H1 (cell line): ENCODE data around the gene SH3BP2. TPM values are rescaled to one million over a fixed set of nuclear protein-coding genes. Genes with fewer than 3 reads are reported as not detected.
A peak's percentile ranks its signal among the peaks of the same experiment; 100 is the strongest.

Experiments used
- CTCF ChIA-PET: fragments of 300-600 bp; sonication (Branson Sonifier 250); formaldehyde crosslinking; loops from one replicate; lab custom pipeline; 2021; ENCODE audit not compliant: partially characterized antibody; lab: Charles Lee
- POLR2A ChIA-PET: fragments of 300-600 bp; sonication (Branson Sonifier 250); formaldehyde crosslinking; loops from one replicate; lab custom pipeline; 2021; ENCODE audit warnings: inconsistent platforms; ENCODE audit not compliant: partially characterized antibody; lab: Charles Lee
- DNase-seq, 2 experiments: peaks; one replicate each; pipeline versions ENCODE4 v3.0.0 to v3.0.0-alpha.2; 2010 to 2022; ENCODE audit warnings: low spot score in 2 of 2, low read depth in 1 of 2, mixed read lengths in 1 of 2
- FAIRE-seq: peaks from 2 replicates; lab custom pipeline; 2011; peaks lifted over from hg19 to GRCh38; lab: Jason Lieb, UNC
- H2AFZ ChIP-seq: 2 replicates; pipeline ENCODE4 v1.8.1; 2012; ENCODE audit warnings: low read length, inconsistent platforms
- H2AK5ac ChIP-seq: 2 replicates; pipeline ENCODE4 v1.6.1; 2013; ENCODE audit warnings: low read depth, low read length
- H2BK120ac ChIP-seq: replicated peaks from 2 replicates; pipeline ENCODE3; 2013; ENCODE audit warnings: low read depth, low read length, inconsistent platforms
- H2BK12ac ChIP-seq: 2 replicates; pipeline ENCODE4 v1.6.1; 2013; ENCODE audit warnings: low read depth, low read length
- H2BK15ac ChIP-seq: 2 replicates; pipeline ENCODE4 v1.6.1; 2013; ENCODE audit warnings: low read length
- H2BK20ac ChIP-seq: 2 replicates; pipeline ENCODE4 v1.6.1; 2013; ENCODE audit warnings: low read length
- H2BK5ac ChIP-seq: 2 replicates; pipeline ENCODE4 v1.6.1; 2013; ENCODE audit warnings: low read depth, low read length
- H3K14ac ChIP-seq: 2 replicates; pipeline ENCODE4 v1.6.1; 2013; ENCODE audit warnings: inconsistent platforms; ENCODE audit not compliant: insufficient read length
- H3K18ac ChIP-seq: 2 replicates; pipeline ENCODE4 v1.6.1; 2013; ENCODE audit warnings: low read length; ENCODE audit errors: extremely low read depth
- H3K23ac ChIP-seq: 2 replicates; pipeline ENCODE4 v1.6.1; 2013; ENCODE audit warnings: inconsistent platforms; ENCODE audit not compliant: insufficient read length
- H3K23me2 ChIP-seq: 2 replicates; pipeline ENCODE4 v1.6.1; 2013; ENCODE audit warnings: low read depth, low read length
- H3K27ac ChIP-seq: 2 replicates; pipeline ENCODE4 v1.6.1; 2011; ENCODE audit warnings: low read depth, low read length, inconsistent platforms
- H3K27me3 ChIP-seq, 4 experiments: replicated peaks in 1 of 4; 1 replicate in 1 of 4; 2 replicates in 3 of 4; pipeline versions ENCODE4 v1.6.1 to v1.8.1; 2011 to 2013; ENCODE audit warnings: low read length in 3 of 4, mild to moderate bottlenecking in 3 of 4, inconsistent platforms in 2 of 4, mixed read lengths in 2 of 4, moderate library complexity in 1 of 4; ENCODE audit not compliant: control insufficient read depth in 3 of 4, insufficient read depth in 3 of 4; ENCODE audit errors: extremely low read depth in 1 of 4
- H3K36me3 ChIP-seq, 4 experiments: 2 replicates each; pipeline versions ENCODE4 v1.6.1 to v1.8.1; 2011 to 2013; ENCODE audit warnings: mild to moderate bottlenecking in 4 of 4, low read length in 3 of 4, moderate library complexity in 2 of 4, control low read depth in 1 of 4, inconsistent platforms in 1 of 4; ENCODE audit not compliant: insufficient read depth in 4 of 4, control insufficient read depth in 2 of 4
- H3K4ac ChIP-seq: replicated peaks from 2 replicates; pipeline ENCODE3; 2013; ENCODE audit warnings: low read length, low read depth, mixed read lengths, inconsistent platforms; ENCODE audit not compliant: insufficient read length
- H3K4me1 ChIP-seq, 4 experiments: replicated peaks in 1 of 4; 1 replicate in 1 of 4; 2 replicates in 3 of 4; pipeline versions ENCODE4 v1.6.1 to v1.8.1; 2011 to 2013; ENCODE audit warnings: low read length in 3 of 4, inconsistent platforms in 2 of 4, mixed read lengths in 1 of 4; ENCODE audit not compliant: insufficient read depth in 4 of 4, control insufficient read depth in 3 of 4
- H3K4me2 ChIP-seq, 2 experiments: 2 replicates each; pipeline versions ENCODE4 v1.6.1 to v1.8.1; 2011 to 2013; ENCODE audit warnings: low read depth in 2 of 2, low read length in 2 of 2, control low read depth in 1 of 2, inconsistent platforms in 1 of 2, mild to moderate bottlenecking in 1 of 2; ENCODE audit not compliant: insufficient read depth in 1 of 2
- H3K4me3 ChIP-seq, 4 experiments: fragments of 200-600, 300-600 bp in 1 of 4; sonication (generic), shearing (Covaris generic), sonication (Bioruptor Twin) in 1 of 4; 2 replicates each; pipeline versions ENCODE4 v1.5.1 to v1.8.1; 2011 to 2016; ENCODE audit warnings: low read length in 4 of 4, low read depth in 3 of 4, control low read depth in 2 of 4, inconsistent platforms in 2 of 4, mild to moderate bottlenecking in 2 of 4, mixed read lengths in 1 of 4, moderate library complexity in 1 of 4; ENCODE audit not compliant: insufficient read depth in 2 of 4; ENCODE audit errors: extremely low read depth in 1 of 4
- H3K56ac ChIP-seq: replicated peaks from 2 replicates; pipeline ENCODE3; 2013; ENCODE audit warnings: low read depth, mild to moderate bottlenecking, mixed read lengths, low read length, inconsistent platforms; ENCODE audit not compliant: insufficient read length
- H3K79me1 ChIP-seq: 2 replicates; pipeline ENCODE4 v1.6.1; 2013; ENCODE audit warnings: low read depth, low read length, control low read depth
- H3K79me2 ChIP-seq, 2 experiments: 2 replicates each; pipeline versions ENCODE4 v1.6.1 to v1.8.1; 2012 to 2013; ENCODE audit warnings: low read length in 2 of 2, mild to moderate bottlenecking in 2 of 2, inconsistent platforms in 1 of 2; ENCODE audit not compliant: insufficient read depth in 2 of 2, control insufficient read depth in 1 of 2
- H3K9ac ChIP-seq, 4 experiments: replicated peaks in 1 of 4; 1 replicate in 1 of 4; 2 replicates in 3 of 4; pipeline versions ENCODE4 v1.6.1 to v1.8.1; 2011 to 2013; ENCODE audit warnings: low read depth in 3 of 4, low read length in 3 of 4, control low read depth in 2 of 4, mild to moderate bottlenecking in 2 of 4, moderate library complexity in 2 of 4, inconsistent platforms in 1 of 4; ENCODE audit errors: extremely low read depth in 1 of 4
- H3K9me3 ChIP-seq, 2 experiments: 2 replicates each; pipeline versions ENCODE4 v1.6.1 to v1.8.1; 2012 to 2013; ENCODE audit warnings: mild to moderate bottlenecking in 2 of 2, moderate library complexity in 2 of 2, control low read depth in 1 of 2, inconsistent platforms in 1 of 2, low read depth in 1 of 2, low read length in 1 of 2, mixed read lengths in 1 of 2; ENCODE audit not compliant: insufficient read depth in 2 of 2
- H4K20me1 ChIP-seq, 2 experiments: replicated peaks in 1 of 2; 2 replicates each; pipeline versions ENCODE3 to v1.8.1; 2011 to 2013; ENCODE audit warnings: inconsistent platforms in 2 of 2, low read length in 2 of 2, mild to moderate bottlenecking in 1 of 2; ENCODE audit not compliant: insufficient read depth in 2 of 2, control insufficient read depth in 1 of 2
- H4K5ac ChIP-seq: 2 replicates; pipeline ENCODE4 v1.6.1; 2013; ENCODE audit warnings: low read length, low read depth, mixed read lengths, inconsistent platforms; ENCODE audit not compliant: insufficient read length
- H4K8ac ChIP-seq: 2 replicates; pipeline ENCODE4 v1.8.0; 2013; ENCODE audit warnings: mild to moderate bottlenecking, moderate library complexity, low read length, inconsistent platforms; ENCODE audit not compliant: insufficient read depth; ENCODE audit errors: extremely low read depth
- H4K91ac ChIP-seq: replicated peaks from 2 replicates; pipeline ENCODE3; 2013; ENCODE audit warnings: low read length, mixed read lengths, inconsistent platforms; ENCODE audit not compliant: insufficient read length
- POLR2AphosphoS5 ChIP-seq: IDR thresholded peaks from 2 replicates; pipeline ENCODE4 v1.6.1; 2011; ENCODE audit warnings: low read depth, low read length
- TAF1 ChIP-seq: IDR thresholded peaks from 2 replicates; pipeline ENCODE4 v1.6.1; 2011; ENCODE audit warnings: mild to moderate bottlenecking, low read depth, low read length
- WGBS, 2 experiments: shearing (Covaris generic) in 1 of 2; methylation state at CpG; one replicate each; pipeline versions ENCODE4 v1.1.6 to v1.1.7; 2013 to 2015; ENCODE audit warnings: low lambda C conversion rate in 2 of 2, mixed read lengths in 2 of 2, inconsistent platforms in 1 of 2, low coverage in 1 of 2, missing lambda C conversion rate in 1 of 2; ENCODE audit not compliant: insufficient replicate concordance in 2 of 2, insufficient coverage in 1 of 2, insufficient read length in 1 of 2; ENCODE audit errors: extremely low coverage in 1 of 2, missing lambda C conversion rate in 1 of 2; 5-methylcytosine and 5-hydroxymethylcytosine counted together
- polyA plus RNA-seq, 7 experiments: library from polyadenylated mRNA; depleted of rRNA in 3 of 7; stranded (reverse) in 5 of 7; unstranded in 2 of 7; fragments of >200 nt in 5 of 7; fragments of 200-250 nt in 2 of 7; gene quantifications; 1 replicate in 5 of 7; 2 replicates in 1 of 7; 4 replicates in 1 of 7; pipeline versions ENCODE4 v1.2.1 to v1.2.3, GENCODE V29; 2011 to 2013; ENCODE audit warnings: missing spikeins in 2 of 7, mixed read lengths in 2 of 7
- total RNA-seq: library from RNA; stranded (reverse); fragmentation: NEBNext Ultra II Directional; extraction: Animal tissue kit (Norgen Biotek cat#: 25700); gene quantifications from 2 replicates; pipeline ENCODE4 v1.2.1, GENCODE V29; 2021

The SH3BP2 gene
- total and polyA plus RNA-seq, 2 of the 8 experiments (the other 6 are each of a cell fraction or from before 2014, with no cell fraction given): 27.4 to 31.4 TPM

GRCh38 chr4:2837110-2837903 is 44.4 kb downstream of the SH3BP2 start:
- no peak overlapping the region for H4K8ac ChIP-seq
- no peaks in the 10 kb centered on the region for H3K23me2 ChIP-seq
- CTCF ChIA-PET: interaction anchor here (0.7 to 1.1 kb wide), 2 partner anchors 19 to 30 kb away, joined by 3 to 4 read pairs; no protein-coding TSS in a partner anchor
- H3K4me1 ChIP-seq: peaks cover 0 to 11% (median 5%) of the 10 kb centered on the region in 4 experiments; a peak in 6 of 7 replicates
- H3K4me2 ChIP-seq: peak overlapping the region; percentile 11 to 23; a peak in 2 of 4 replicates
- no peak overlapping the region for H3K14ac ChIP-seq
- TF ChIP-seq POLR2AphosphoS5 (peak; percentile 64), TAF1 (no peak)
- no peak overlapping the region for H2AFZ ChIP-seq
- no peak overlapping the region for H3K4ac ChIP-seq
- H2BK120ac ChIP-seq: no peak overlapping the region
- H2BK12ac ChIP-seq: peak overlapping the region; percentile 17; the same call in 1 of the 2 replicates
- H2BK20ac ChIP-seq: 0 out of 2 replicates have a peak overlapping the region, but pooled peaks have one; percentile 13
- H3K79me1 ChIP-seq: no peaks in the 10 kb centered on the region
- H3K9ac ChIP-seq: peak overlapping the region in 1 of 4 experiments; percentile 19; a peak in 1 of 7 replicates
- H3K56ac ChIP-seq: no peak overlapping the region
- no peaks in the 10 kb centered on the region for H3K79me2 ChIP-seq
- H3K9me3 ChIP-seq: no peaks in the 10 kb centered on the region
- H3K4me3 ChIP-seq: no peak overlapping the region
- WGBS, 2 experiments: 77% methylated on average over 17 of the region's 20 CpGs; no CpG with 5 or more reads in 1 of the 2 experiments
- peak overlapping the region; percentile 8 for H4K91ac ChIP-seq
- H4K5ac ChIP-seq: no peak overlapping the region
- DNase-seq (peak in 1 of 2 experiments; percentile 47), FAIRE-seq (no peak)
- H4K20me1 ChIP-seq: peaks cover 0 to 2% of the 10 kb centered on the region in 2 experiments
- peak overlapping the region; percentile 75; the same call in 1 of the 2 replicates for H3K18ac ChIP-seq
- H2BK15ac ChIP-seq: no peak overlapping the region
- peaks cover 0 to 13% (median 6%) of the 10 kb centered on the region in 4 experiments; a peak in 6 of 8 replicates for H3K36me3 ChIP-seq
- peak overlapping the region; percentile 83; the same call in 1 of the 2 replicates for H2BK5ac ChIP-seq
- POLR2A ChIA-PET: interaction anchor here (0.9 to 8.8 kb wide), 12 partner anchors 12 to 81 kb away, joined by 3 to 75 read pairs (median 4); partner anchors contain the start of gene TNIP2
- no peak overlapping the region for H3K27ac ChIP-seq
- H2AK5ac ChIP-seq: no peak overlapping the region; the same call in 1 of the 2 replicates
- H3K23ac ChIP-seq: no peak overlapping the region
- H3K27me3 ChIP-seq: no peaks in the 10 kb centered on the region
